WTC11 (cell line): ENCODE data around the gene SEC24C. TPM values are rescaled to one million over a fixed set of nuclear protein-coding genes. Genes with fewer than 3 reads are reported as not detected.

Experiments
- ATAC-seq: fragments of 200-7000 bp; cut with Tn5 transposase; 2 replicates; pipeline ENCODE4 v1.10.0; 2021; ENCODE audit warnings: mild to moderate bottlenecking, moderate library complexity
- CTCF ChIA-PET: fragments of 300-600 bp; sonication (Branson Sonifier 250); formaldehyde crosslinking; loops from one replicate; lab custom pipeline; 2021; ENCODE audit warnings: antibody characterized with exemption; lab: Charles Lee
- POLR2A ChIA-PET: fragments of 350-600 bp; sonication (Branson Sonifier 250); formaldehyde crosslinking; loops from one replicate; lab custom pipeline; 2021; ENCODE audit warnings: antibody characterized with exemption; lab: Charles Lee
- DNase-seq: peaks from one replicate; pipeline ENCODE4 v3.0.0; 2021; ENCODE audit warnings: low spot score
- H3K27ac Mint-ChIP-seq: 2 replicates; pipeline ENCODE4 v1.8.0; 2021; ENCODE audit warnings: mixed read lengths
- H3K27me3 Mint-ChIP-seq: 2 replicates; pipeline ENCODE4 v1.8.0; 2021; ENCODE audit warnings: low read depth, mild to moderate bottlenecking, moderate library complexity, mixed read lengths
- H3K36me3 Mint-ChIP-seq: 2 replicates; pipeline ENCODE4 v1.8.0; 2021; ENCODE audit warnings: mixed read lengths
- H3K4me1 Mint-ChIP-seq: 2 replicates; pipeline ENCODE4 v1.8.0; 2022; ENCODE audit warnings: mixed read lengths
- H3K4me3 Mint-ChIP-seq: 2 replicates; pipeline ENCODE4 v1.8.0; 2021; ENCODE audit warnings: mild to moderate bottlenecking, moderate library complexity, mixed read lengths
- H3K9me3 Mint-ChIP-seq: 2 replicates; pipeline ENCODE4 v1.8.0; 2021; ENCODE audit warnings: mixed read lengths
- ARID4B ChIP-seq: sonication (generic); formaldehyde crosslinking; IDR thresholded peaks from 2 replicates; pipeline ENCODE4 v1.8.0; 2023; ENCODE audit warnings: missing genetic modification reagents, mild to moderate bottlenecking, borderline replicate concordance
- ERG ChIP-seq: fragments of 250-450 bp; sonication (Bioruptor Pico); IDR thresholded peaks from 2 replicates; pipeline ENCODE4 v1.8.0; 2021; ENCODE audit warnings: mild to moderate bottlenecking
- FOXK1 ChIP-seq: sonication (generic); formaldehyde crosslinking; IDR thresholded peaks from 2 replicates; pipeline ENCODE4 v1.8.0; 2022; ENCODE audit warnings: mild to moderate bottlenecking, moderate library complexity, missing genetic modification reagents
- GABPB1 ChIP-seq: sonication (generic); formaldehyde crosslinking; IDR thresholded peaks from 2 replicates; pipeline ENCODE4 v1.8.1; 2023; ENCODE audit warnings: mild to moderate bottlenecking, missing genetic modification reagents
- IRF2 ChIP-seq: sonication (generic); formaldehyde crosslinking; IDR thresholded peaks from 2 replicates; pipeline ENCODE4 v1.8.0; 2022; ENCODE audit warnings: low read depth, missing genetic modification reagents, borderline replicate concordance
- JUN ChIP-seq: sonication (generic); formaldehyde crosslinking; IDR thresholded peaks from 2 replicates; pipeline ENCODE4 v1.8.0; 2023; ENCODE audit warnings: mild to moderate bottlenecking, missing genetic modification reagents
- MYBL2 ChIP-seq: sonication (generic); formaldehyde crosslinking; IDR thresholded peaks from 2 replicates; pipeline ENCODE4 v1.8.1; 2023; ENCODE audit warnings: mild to moderate bottlenecking, moderate library complexity, missing genetic modification reagents
- NFYB ChIP-seq: sonication (generic); formaldehyde crosslinking; conservative IDR thresholded peaks from 2 replicates; pipeline ENCODE4 v1.8.0; 2022; ENCODE audit warnings: low read depth, missing genetic modification reagents
- SP1 ChIP-seq: sonication (generic); formaldehyde crosslinking; conservative IDR thresholded peaks from 2 replicates; pipeline ENCODE4 v1.8.1; 2022; ENCODE audit warnings: missing genetic modification reagents
- TCF7 ChIP-seq: sonication (generic); formaldehyde crosslinking; IDR thresholded peaks from 2 replicates; pipeline ENCODE4 v1.8.0; 2022; ENCODE audit warnings: mild to moderate bottlenecking, low read depth, missing genetic modification reagents, moderate library complexity
- TEAD1 ChIP-seq: sonication (generic); formaldehyde crosslinking; IDR thresholded peaks from 2 replicates; pipeline ENCODE4 v1.8.0; 2022; ENCODE audit warnings: mild to moderate bottlenecking, missing genetic modification reagents
- USF2 ChIP-seq: sonication (generic); formaldehyde crosslinking; IDR thresholded peaks from 2 replicates; pipeline ENCODE4 v1.8.1; 2023; ENCODE audit warnings: mild to moderate bottlenecking, missing genetic modification reagents, moderate library complexity
- ZNF263 ChIP-seq: sonication (generic); formaldehyde crosslinking; IDR thresholded peaks from 2 replicates; pipeline ENCODE4 v1.8.1; 2022; ENCODE audit warnings: low read depth, mild to moderate bottlenecking, moderate library complexity, missing genetic modification reagents
- ZNF423 ChIP-seq: fragments of 250-450 bp; sonication (Bioruptor Pico); IDR thresholded peaks from 2 replicates; pipeline ENCODE4 v2.1.2; 2022; ENCODE audit warnings: mild to moderate bottlenecking, moderate library complexity
- total RNA-seq: library from RNA; stranded (reverse); gene quantifications from 3 replicates; pipeline ENCODE4 v1.2.3, GENCODE V29; 2021
- TF ChIP-seq, protein P1 (sequence below): sonication (generic); formaldehyde crosslinking; IDR thresholded peaks from 2 replicates; pipeline ENCODE4 v1.8.0; 2022; ENCODE audit warnings: mild to moderate bottlenecking, missing genetic modification reagents
- TF ChIP-seq, protein P2 (sequence below): fragments of 250-450 bp; sonication (Bioruptor Pico); IDR thresholded peaks from 2 replicates; pipeline ENCODE4 v1.9.0; 2021; ENCODE audit warnings: mild to moderate bottlenecking, borderline replicate concordance
- TF ChIP-seq, protein P3 (sequence below): sonication (generic); formaldehyde crosslinking; IDR thresholded peaks from 2 replicates; pipeline ENCODE4 v1.8.1; 2022; ENCODE audit warnings: mild to moderate bottlenecking, moderate library complexity, missing genetic modification reagents
- TF ChIP-seq, protein P4 (sequence below): sonication (generic); formaldehyde crosslinking; IDR thresholded peaks from 2 replicates; pipeline ENCODE4 v1.8.0; 2022; ENCODE audit warnings: mild to moderate bottlenecking, missing genetic modification reagents
- TF ChIP-seq, protein P5 (sequence below): sonication (generic); formaldehyde crosslinking; IDR thresholded peaks from 2 replicates; pipeline ENCODE4 v1.8.0; 2023; ENCODE audit warnings: missing genetic modification reagents

SEC24C gene
- total RNA-seq, 1 experiment from 2014 or later, result 74.2 TPM

- H3K4me3 Mint-ChIP-seq, result peak overlapping the region; percentile 99
- H3K9me3 Mint-ChIP-seq, result no peaks in the 10 kb centered on the region
- peak overlapping the region; percentile 99 for H3K27ac Mint-ChIP-seq
- ChIA-PET POLR2A (no interaction called here), CTCF (interaction anchor here (1.2 kb wide), 1 partner anchor 10 kb away, joined by 3 read pairs; no protein-coding TSS in a partner anchor)
- peaks cover 33% of the 10 kb centered on the region for H3K4me1 Mint-ChIP-seq
- no peak for DNase-seq
- H3K27me3 Mint-ChIP-seq, result no peaks in the 10 kb centered on the region
- ATAC-seq, result no peak
- TF ChIP-seq JUN (CRISPR knock-in tag), result no peak
- TF ChIP-seq ZNF263 (CRISPR knock-in tag), result no peak
- TF ChIP-seq, protein P1, sequence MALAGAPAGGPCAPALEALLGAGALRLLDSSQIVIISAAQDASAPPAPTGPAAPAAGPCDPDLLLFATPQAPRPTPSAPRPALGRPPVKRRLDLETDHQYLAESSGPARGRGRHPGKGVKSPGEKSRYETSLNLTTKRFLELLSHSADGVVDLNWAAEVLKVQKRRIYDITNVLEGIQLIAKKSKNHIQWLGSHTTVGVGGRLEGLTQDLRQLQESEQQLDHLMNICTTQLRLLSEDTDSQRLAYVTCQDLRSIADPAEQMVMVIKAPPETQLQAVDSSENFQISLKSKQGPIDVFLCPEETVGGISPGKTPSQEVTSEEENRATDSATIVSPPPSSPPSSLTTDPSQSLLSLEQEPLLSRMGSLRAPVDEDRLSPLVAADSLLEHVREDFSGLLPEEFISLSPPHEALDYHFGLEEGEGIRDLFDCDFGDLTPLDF (CRISPR knock-in tag), result no peak
- TF ChIP-seq MYBL2, result no peak
- TF ChIP-seq, protein P2, sequence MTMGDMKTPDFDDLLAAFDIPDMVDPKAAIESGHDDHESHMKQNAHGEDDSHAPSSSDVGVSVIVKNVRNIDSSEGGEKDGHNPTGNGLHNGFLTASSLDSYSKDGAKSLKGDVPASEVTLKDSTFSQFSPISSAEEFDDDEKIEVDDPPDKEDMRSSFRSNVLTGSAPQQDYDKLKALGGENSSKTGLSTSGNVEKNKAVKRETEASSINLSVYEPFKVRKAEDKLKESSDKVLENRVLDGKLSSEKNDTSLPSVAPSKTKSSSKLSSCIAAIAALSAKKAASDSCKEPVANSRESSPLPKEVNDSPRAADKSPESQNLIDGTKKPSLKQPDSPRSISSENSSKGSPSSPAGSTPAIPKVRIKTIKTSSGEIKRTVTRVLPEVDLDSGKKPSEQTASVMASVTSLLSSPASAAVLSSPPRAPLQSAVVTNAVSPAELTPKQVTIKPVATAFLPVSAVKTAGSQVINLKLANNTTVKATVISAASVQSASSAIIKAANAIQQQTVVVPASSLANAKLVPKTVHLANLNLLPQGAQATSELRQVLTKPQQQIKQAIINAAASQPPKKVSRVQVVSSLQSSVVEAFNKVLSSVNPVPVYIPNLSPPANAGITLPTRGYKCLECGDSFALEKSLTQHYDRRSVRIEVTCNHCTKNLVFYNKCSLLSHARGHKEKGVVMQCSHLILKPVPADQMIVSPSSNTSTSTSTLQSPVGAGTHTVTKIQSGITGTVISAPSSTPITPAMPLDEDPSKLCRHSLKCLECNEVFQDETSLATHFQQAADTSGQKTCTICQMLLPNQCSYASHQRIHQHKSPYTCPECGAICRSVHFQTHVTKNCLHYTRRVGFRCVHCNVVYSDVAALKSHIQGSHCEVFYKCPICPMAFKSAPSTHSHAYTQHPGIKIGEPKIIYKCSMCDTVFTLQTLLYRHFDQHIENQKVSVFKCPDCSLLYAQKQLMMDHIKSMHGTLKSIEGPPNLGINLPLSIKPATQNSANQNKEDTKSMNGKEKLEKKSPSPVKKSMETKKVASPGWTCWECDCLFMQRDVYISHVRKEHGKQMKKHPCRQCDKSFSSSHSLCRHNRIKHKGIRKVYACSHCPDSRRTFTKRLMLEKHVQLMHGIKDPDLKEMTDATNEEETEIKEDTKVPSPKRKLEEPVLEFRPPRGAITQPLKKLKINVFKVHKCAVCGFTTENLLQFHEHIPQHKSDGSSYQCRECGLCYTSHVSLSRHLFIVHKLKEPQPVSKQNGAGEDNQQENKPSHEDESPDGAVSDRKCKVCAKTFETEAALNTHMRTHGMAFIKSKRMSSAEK (CRISPR knock-in tag), result no peak
- no peak for TF ChIP-seq IRF2 (CRISPR knock-in tag)
- TF ChIP-seq TEAD1, result no peak
- TF ChIP-seq ZNF423 (CRISPR knock-in tag), result no peak
- TF ChIP-seq ERG (CRISPR knock-in tag), result no peak
- TF ChIP-seq TCF7, result no peak
- TF ChIP-seq SP1 (CRISPR knock-in tag), result no peak
- peaks cover 10% of the 10 kb centered on the region for H3K36me3 Mint-ChIP-seq
These were observed 38.5 kb downstream of the SEC24C start for GRCh38 chr10:73782749-73783085.

GRCh38 chr10:73785211-73785720 lies 41.1 kb downstream of the SEC24C start, which contains the start of gene ZSWIM8:
Gene ZSWIM8, plus strand, starts transcription at chr10:73785606. Its CDS starts 273 bp downstream, at chr10:73785879.
- ChIA-PET POLR2A (no interaction called here), CTCF (interaction anchor here (0.8 to 1.7 kb wide), 5 partner anchors 11 to 95 kb away, joined by 3 to 7 read pairs (median 4); a partner anchor contains a TSS)
- DNase-seq, result peak; percentile 80
- Mint-ChIP-seq H3K27ac (peak within 1 kb of the TSS; percentile 97), H3K4me1 (peaks cover 29% of the 10 kb centered on the region), H3K36me3 (peaks cover 6% of the 10 kb centered on the region), H3K27me3 (no peaks in the 10 kb centered on the region), H3K4me3 (peak within 1 kb of the TSS; percentile 99), H3K9me3 (no peaks in the 10 kb centered on the region)
- peak; percentile 61 for TF ChIP-seq NFYB (CRISPR knock-in tag)
- peak; percentile 81 for TF ChIP-seq USF2 (CRISPR knock-in tag)
- TF ChIP-seq, protein P3, sequence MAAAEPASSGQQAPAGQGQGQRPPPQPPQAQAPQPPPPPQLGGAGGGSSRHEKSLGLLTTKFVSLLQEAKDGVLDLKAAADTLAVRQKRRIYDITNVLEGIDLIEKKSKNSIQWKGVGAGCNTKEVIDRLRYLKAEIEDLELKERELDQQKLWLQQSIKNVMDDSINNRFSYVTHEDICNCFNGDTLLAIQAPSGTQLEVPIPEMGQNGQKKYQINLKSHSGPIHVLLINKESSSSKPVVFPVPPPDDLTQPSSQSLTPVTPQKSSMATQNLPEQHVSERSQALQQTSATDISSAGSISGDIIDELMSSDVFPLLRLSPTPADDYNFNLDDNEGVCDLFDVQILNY (CRISPR knock-in tag), result 0 out of 2 replicates have a peak, but pooled peaks have one; percentile 29
- TF ChIP-seq, protein P4, sequence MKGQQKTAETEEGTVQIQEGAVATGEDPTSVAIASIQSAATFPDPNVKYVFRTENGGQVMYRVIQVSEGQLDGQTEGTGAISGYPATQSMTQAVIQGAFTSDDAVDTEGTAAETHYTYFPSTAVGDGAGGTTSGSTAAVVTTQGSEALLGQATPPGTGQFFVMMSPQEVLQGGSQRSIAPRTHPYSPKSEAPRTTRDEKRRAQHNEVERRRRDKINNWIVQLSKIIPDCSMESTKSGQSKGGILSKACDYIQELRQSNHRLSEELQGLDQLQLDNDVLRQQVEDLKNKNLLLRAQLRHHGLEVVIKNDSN (CRISPR knock-in tag), result peak; percentile 77; the same call in 1 of the 2 replicates
- TF ChIP-seq FOXK1 (CRISPR knock-in tag), result peak; percentile 96
- TF ChIP-seq ZNF423 (CRISPR knock-in tag), result no peak
- peak; percentile 60; the same call in 1 of the 2 replicates for TF ChIP-seq GABPB1 (CRISPR knock-in tag)
- TF ChIP-seq, protein P5, sequence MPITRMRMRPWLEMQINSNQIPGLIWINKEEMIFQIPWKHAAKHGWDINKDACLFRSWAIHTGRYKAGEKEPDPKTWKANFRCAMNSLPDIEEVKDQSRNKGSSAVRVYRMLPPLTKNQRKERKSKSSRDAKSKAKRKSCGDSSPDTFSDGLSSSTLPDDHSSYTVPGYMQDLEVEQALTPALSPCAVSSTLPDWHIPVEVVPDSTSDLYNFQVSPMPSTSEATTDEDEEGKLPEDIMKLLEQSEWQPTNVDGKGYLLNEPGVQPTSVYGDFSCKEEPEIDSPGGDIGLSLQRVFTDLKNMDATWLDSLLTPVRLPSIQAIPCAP, result no peak
- peak; percentile 33; the same call in 1 of the 2 replicates for TF ChIP-seq SP1 (CRISPR knock-in tag)
- TF ChIP-seq ARID4B (CRISPR knock-in tag), result peak; percentile 72; the same call in 1 of the 2 replicates
- peak; percentile 90 for ATAC-seq
